GM21528 (cell line): ENCODE data around the gene MED12L.
A peak's percentile ranks its signal among the peaks of the same experiment; 100 is the strongest.

Experiments used
- ATAC-seq: cut with Tn5 transposase; IDR thresholded peaks from one replicate; pipeline ENCODE4 v1.9.1; 2021; ENCODE audit warnings: mild to moderate bottlenecking, moderate library complexity; ENCODE audit not compliant: unreplicated experiment, low FRiP score

MED12L gene

GRCh38 chr3:151432616-151433372, 347.3 kb downstream of the MED12L start:
- no peak for ATAC-seq

DNA sequence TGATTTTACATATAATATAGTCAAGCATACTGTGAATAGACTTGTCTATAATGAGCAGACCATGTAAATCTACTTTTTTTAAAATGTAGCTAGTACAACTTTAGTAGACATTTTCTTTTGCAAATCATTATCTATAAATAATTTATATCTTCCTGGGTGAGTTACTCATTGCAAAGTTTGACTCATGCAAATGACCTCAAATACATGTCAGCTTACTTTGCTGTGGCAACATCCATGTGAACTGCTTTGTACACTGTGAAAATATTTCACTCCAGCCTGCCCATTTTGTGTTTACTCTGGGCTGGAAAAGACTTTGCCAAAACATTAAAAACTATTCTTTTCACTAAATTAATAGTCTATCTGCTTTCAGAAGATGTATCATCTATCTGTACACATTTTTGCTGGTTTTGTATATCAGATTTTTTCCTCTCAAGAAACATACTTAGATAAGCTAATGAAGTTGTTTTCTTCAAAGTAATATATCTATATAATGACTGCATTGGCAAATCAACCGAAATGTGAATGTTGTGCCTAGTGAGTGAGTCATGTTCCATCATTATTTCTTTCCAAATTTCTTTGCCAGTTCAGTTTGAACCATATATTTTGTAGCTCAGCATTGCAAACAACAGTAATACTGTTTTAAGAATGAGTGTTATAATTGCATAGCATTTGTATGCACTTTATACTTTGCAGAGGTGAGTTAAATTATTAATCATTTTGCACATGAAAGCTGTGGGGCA, 348.9 kb downstream of the MED12L start:
- no peak for ATAC-seq

GRCh38 chr3:151436675-151437446, 351.4 kb downstream of the MED12L start:
- no peak for ATAC-seq

GRCh38 chr3:151437906-151438305, 352.4 kb downstream of the MED12L start:
- ATAC-seq: no peak

- peak; percentile 76 for ATAC-seq
These were observed 354.2 kb downstream of the MED12L start for GRCh38 chr3:151439652-151440125.

DNA sequence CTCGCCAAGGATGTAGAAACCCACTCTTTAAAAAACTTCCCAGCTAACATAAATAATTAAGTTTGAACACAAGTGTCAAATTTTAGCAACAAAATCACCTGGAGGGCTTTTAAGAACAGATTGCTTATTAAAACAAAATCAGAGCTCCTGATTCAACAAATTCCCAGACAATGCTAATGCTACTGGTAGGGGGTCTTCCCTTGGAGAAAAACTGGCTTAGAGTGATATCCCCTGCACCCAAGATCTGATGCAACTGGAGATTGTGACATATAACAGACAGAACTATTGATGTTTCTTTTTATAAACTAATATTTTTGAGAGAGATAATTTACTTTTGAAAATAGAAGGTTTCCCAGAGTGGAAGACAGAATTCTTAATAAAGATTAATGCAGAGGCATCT, 355.5 kb downstream of the MED12L start:
- no peak for ATAC-seq

GRCh38 chr3:151443583-151443982, 358.1 kb downstream of the MED12L start:
- ATAC-seq: no peak

- ATAC-seq: no peak
These were observed 360.0 kb downstream of the MED12L start for GRCh38 chr3:151445273-151446001.

DNA sequence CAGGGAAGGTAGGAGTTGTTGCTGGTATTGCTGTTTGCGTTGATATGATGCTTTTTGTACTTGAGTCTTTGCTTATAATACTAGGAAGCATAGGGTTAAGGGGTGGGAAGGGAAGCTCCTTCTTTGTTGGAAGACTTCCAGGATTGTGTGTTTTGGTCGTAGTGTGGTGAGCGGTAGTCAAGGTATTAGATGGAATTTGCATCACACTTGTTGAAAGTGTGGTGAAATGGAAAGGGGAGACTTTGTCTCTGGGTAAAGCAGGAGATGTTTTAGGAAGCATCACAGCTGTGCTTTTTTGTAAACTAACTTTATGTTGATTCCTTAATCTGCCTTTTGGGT, 360.5 kb downstream of the MED12L start:
- no peak for ATAC-seq

- ATAC-seq: no peak
These were observed 366.9 kb downstream of the MED12L start for GRCh38 chr3:151452368-151452767.

- no peak for ATAC-seq
These were observed 367.4 kb downstream of the MED12L start for GRCh38 chr3:151452841-151453240.

DNA sequence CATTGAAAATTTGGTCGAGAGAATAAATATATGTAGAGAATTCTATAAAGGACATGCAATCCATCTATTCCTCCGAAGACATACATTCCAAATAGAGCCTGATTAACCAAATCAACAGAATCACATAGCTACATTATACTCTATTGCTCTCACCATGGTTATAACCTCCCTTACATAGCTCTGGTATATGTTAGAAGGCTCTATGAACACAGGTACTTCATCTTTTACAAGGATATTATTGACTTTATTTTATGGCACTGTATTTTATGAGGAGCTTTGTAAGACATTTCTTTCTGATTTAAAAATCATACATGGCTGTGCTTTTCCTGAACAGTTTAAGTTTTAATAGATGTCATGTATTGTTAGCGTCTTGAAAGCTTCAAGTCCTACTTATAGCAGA, 370.6 kb downstream of the MED12L start:
- no peak for ATAC-seq

GRCh38 chr3:151459358-151459757, 373.9 kb downstream of the MED12L start:
- no peak for ATAC-seq

GRCh38 chr3:151460228-151460627, 374.8 kb downstream of the MED12L start:
- no peak for ATAC-seq

DNA sequence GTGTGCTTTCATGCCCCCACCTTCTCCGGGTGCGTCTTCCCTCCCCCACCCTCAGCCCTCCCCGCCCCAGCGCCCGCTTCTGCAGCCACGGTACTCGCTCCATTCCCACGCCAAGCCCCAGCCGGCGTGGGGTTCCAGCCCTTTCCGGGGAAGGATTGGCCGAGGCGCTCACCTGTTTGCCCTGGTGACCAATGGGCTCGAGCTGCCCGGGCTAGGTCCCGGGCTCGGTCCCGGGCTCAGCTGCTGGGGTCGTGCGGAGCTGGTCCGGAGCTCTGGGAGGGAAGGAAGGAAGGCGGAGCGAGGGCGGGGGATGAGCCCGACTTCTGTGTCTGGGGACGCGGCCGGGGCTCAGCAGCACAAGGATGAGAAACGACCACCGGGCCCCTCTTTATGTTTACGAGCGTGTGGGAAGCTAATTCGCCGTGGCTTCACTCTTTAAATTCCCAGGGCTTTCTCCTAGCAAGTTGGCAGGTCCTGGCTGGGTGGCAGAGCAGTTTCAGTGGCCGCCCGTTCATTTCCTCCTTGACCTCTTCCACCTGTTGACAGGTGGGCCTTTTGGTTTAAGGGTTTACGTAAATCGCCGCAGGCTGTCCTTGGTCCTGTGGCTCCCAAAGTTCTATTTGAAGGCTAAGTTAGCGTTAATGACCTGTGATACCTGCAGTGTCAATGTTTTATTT, 375.4 kb downstream of the MED12L start, which contains the start of gene IGSF10:
IGSF10 (minus strand) TSS at position 288 of the 677 bp plus-strand sequence. CDS start 2,352 bp downstream, outside the sequence.
- no peak for ATAC-seq

- no peak for ATAC-seq
These were observed 376.9 kb downstream of the MED12L start for GRCh38 chr3:151462278-151462780.

GRCh38 chr3:151462991-151463390, 377.5 kb downstream of the MED12L start:
- ATAC-seq: no peak

DNA sequence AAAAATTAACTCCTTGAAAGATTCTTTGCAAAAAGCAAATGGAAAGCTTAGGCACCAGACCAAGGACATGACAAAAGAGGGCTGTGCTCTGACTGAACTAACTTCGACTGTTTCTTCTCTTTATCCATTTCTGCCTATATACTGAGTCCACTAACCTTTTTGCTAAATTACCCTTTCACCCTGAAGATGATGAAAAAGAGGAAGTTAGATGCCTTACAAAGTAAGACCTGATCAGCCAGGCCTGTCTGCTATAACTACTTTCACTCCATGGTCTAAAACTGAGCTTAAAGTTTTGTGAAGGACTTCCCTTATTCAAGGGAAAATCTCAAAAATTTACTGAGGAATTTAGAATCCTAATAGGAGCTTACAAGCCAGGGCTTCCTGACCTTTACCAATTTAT, 381.6 kb downstream of the MED12L start:
- no peak for ATAC-seq

DNA sequence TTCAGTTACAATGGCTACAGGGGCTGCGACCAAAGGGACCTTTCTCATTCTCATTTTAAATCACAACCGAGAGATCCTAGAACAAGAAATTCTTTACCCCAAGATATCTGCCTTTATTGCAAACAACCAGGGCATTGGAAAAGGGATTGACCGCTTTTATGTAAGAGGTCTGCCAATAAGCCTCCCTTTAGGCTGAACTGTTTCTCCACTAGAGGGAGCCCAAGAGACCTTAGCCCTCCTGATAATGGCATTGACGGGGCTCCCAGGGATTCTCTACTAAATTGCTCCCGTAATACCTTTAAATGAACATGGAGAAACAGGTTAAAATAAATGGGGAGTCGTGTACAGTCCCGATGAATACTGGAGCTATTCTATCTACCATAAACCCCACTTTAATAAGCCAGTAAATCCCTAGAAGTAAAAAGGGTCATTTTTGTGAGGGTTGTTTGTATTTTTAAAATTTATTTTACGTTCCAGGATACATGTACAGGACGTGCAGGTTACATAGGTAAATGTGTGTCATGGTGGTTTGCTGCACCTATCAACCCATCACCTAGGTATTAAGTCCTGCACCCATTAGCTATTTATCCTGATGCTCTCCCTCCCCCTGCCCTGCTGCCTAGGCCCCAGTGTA, 382.9 kb downstream of the MED12L start:
- peak; percentile 74 for ATAC-seq
